A549 (cell line): ENCODE data around the gene ARGLU1.

ENCODE experiments used
- CBX8 ChIP-seq: fragments of 200-600 bp; sonication (generic); IDR thresholded peaks from 2 replicates; pipeline ENCODE4 v1.6.1; 2016
- CEBPB ChIP-seq, 2 experiments: fragments of >200 bp in 1 of 2; sonication (Bioruptor Twin) in 1 of 2; formaldehyde crosslinking in 1 of 2; IDR thresholded peaks; 2 replicates each; pipeline ENCODE4 v1.6.1; 2012 to 2016
- CHD2 ChIP-seq: fragments of 150-350 bp; IDR thresholded peaks from 2 replicates; pipeline ENCODE4 v1.6.1; 2014; ENCODE audit warnings: low read length; ENCODE audit not compliant: partially characterized antibody
- CHD4 ChIP-seq: fragments of 200-600 bp; sonication (generic); IDR thresholded peaks from 2 replicates; pipeline ENCODE4 v1.6.1; 2016; ENCODE audit warnings: antibody characterized with exemption, mild to moderate bottlenecking, borderline replicate concordance
- CTCF ChIP-seq: fragments of >200 bp; sonication (Bioruptor Twin); formaldehyde crosslinking; IDR thresholded peaks from 3 replicates; pipeline ENCODE4 v1.5.1; 2016
- EP300 ChIP-seq, 2 experiments: fragments of >200 bp; sonication (Bioruptor Twin); formaldehyde crosslinking; IDR thresholded peaks; 2 replicates in 1 of 2; 3 replicates in 1 of 2; pipeline ENCODE4 v1.6.1; 2016 to 2017
- HMGXB4 ChIP-seq: fragments of 250-450 bp; sonication (Bioruptor Pico); IDR thresholded peaks from 2 replicates; pipeline ENCODE4 v1.5.0; 2021; ENCODE audit warnings: mild to moderate bottlenecking, moderate library complexity, borderline replicate concordance
- POLR2A ChIP-seq: IDR thresholded peaks from 2 replicates; pipeline ENCODE4 v1.6.1; 2012; ENCODE audit warnings: mild to moderate bottlenecking, low read length
- REST ChIP-seq: fragments of 200-600 bp; sonication (generic); IDR thresholded peaks from 2 replicates; pipeline ENCODE4 v1.6.1; 2016; ENCODE audit warnings: antibody characterized with exemption, mild to moderate bottlenecking, moderate library complexity

- no peak for TF ChIP-seq POLR2A
- TF ChIP-seq CTCF: no peak
- no peak for TF ChIP-seq EP300 (IDR thresholded peaks at IDR 0.05)
- no peak for TF ChIP-seq HMGXB4 (CRISPR knock-in tag)
- no peak for TF ChIP-seq CEBPB (IDR thresholded peaks at IDR 0.05)
- TF ChIP-seq CBX8: no peak
- no peak for TF ChIP-seq REST
- TF ChIP-seq CHD2: no peak
- TF ChIP-seq CHD4: no peak
These were observed 20.4 kb upstream of the ARGLU1 start for GRCh38 chr13:106588367-106588766.
